Measurements from ENCODE around the gene PARVA. TPM values are rescaled to one million over a fixed set of nuclear protein-coding genes. Genes with fewer than 3 reads are reported as not detected.

PARVA gene
- total RNA-seq, 1 experiment from 2014 or later, result 18.1 TPM

GRCh38 chr11:12377824-12378593, 638 bp downstream of the PARVA start:
- peak overlapping the region; percentile 89 to 95 for H3K4me3 Mint-ChIP-seq
- Histone ChIP-seq H3T11ph (ENCODE audit: low read length) (no peak overlapping the region), H4K8ac (replicated peaks; ENCODE audit: insufficient read length, low read depth, low read length) (no peak overlapping the region), H2BK5ac (ENCODE audit: insufficient read length, low read length) (peak overlapping the region; percentile 2), H3K4me1 (ENCODE audit: insufficient read depth, low read length) (peaks cover 8% of the 10 kb centered on the region; the same call in 1 of the 2 replicates), H3K56ac (ENCODE audit: insufficient read length, low read depth, low read length) (no peak overlapping the region), H3K9ac (ENCODE audit: extremely low read depth, insufficient read length, low read length) (peak overlapping the region; percentile 74), H3K79me2 (ENCODE audit: insufficient read depth, low read length) (0 out of 2 replicates have a peak, but pooled peaks cover 3% of the 10 kb centered on the region), H3K79me1 (ENCODE audit: insufficient read depth, low read depth, low read length, poor library complexity, severe bottlenecking) (no peaks in the 10 kb centered on the region), H3K23ac (ENCODE audit: insufficient read length, low read depth, low read length) (no peak overlapping the region), H3K4ac (ENCODE audit: low read depth, low read length) (no peak overlapping the region; the same call in 1 of the 2 replicates), H3K23me2 (ENCODE audit: insufficient read length, low read depth, low read length, poor library complexity, severe bottlenecking) (peaks cover 8% of the 10 kb centered on the region), H3K4me2 (ENCODE audit: insufficient read depth, insufficient read length, low read length) (peak overlapping the region; percentile 84), H2BK120ac (ENCODE audit: low read depth, low read length, poor library complexity, severe bottlenecking) (no peak overlapping the region), H2BK12ac (ENCODE audit: insufficient read length, low read depth, low read length) (no peak overlapping the region), H3K18ac (ENCODE audit: insufficient read length, low read depth, low read length) (peak overlapping the region; percentile 95), H2BK15ac (ENCODE audit: low read depth, low read length) (no peak overlapping the region), H2BK20ac (ENCODE audit: low read depth, low read length, poor library complexity, severe bottlenecking) (no peak overlapping the region), H2AFZ (ENCODE audit: low read length) (peak overlapping the region; percentile 96), H2AK5ac (ENCODE audit: insufficient read length, low read length) (no peak overlapping the region), H4K20me1 (ENCODE audit: control insufficient read depth, insufficient read depth, insufficient read length) (no peaks in the 10 kb centered on the region), H4K5ac (ENCODE audit: insufficient read length, low read depth, low read length) (peak overlapping the region; percentile 67), H3K9me3 (ENCODE audit: control insufficient read depth, low read depth, low read length) (no peaks in the 10 kb centered on the region), H4K91ac (ENCODE audit: insufficient read length, low read depth, low read length) (no peak overlapping the region), H3K27me3 (ENCODE audit: insufficient read depth, low read length) (peaks cover 4% of the 10 kb centered on the region; the same call in 1 of the 2 replicates), H3K27ac (ENCODE audit: insufficient read length, low read depth, low read length) (peak overlapping the region; percentile 60), H3K14ac (ENCODE audit: insufficient read depth, low read length) (peak overlapping the region; percentile 95)
- H3K27ac Mint-ChIP-seq, result peak overlapping the region; percentile 90 to 99 (median 98)
- peaks cover 8 to 11% of the 10 kb centered on the region in 2 experiments for H3K9me3 Mint-ChIP-seq
- H3K4me1 Mint-ChIP-seq, result peaks cover 21% of the 10 kb centered on the region in 2 experiments
- DNase-seq, result peak; percentile 89
- peaks cover 0 to 12% (median 0%) of the 10 kb centered on the region in 3 experiments; a peak in 3 of 7 replicates for H3K36me3 Mint-ChIP-seq (ENCODE audit: insufficient read depth in 1 of 3, low read depth in 3 of 3)
- no CpG with 5 or more reads among the region's 76 CpGs for WGBS (ENCODE audit: extremely low coverage, insufficient read length, low lambda C conversion rate)
- TF ChIP-seq CTCF (conservative IDR thresholded peaks at IDR 0.05), result no peak; the same call in 2 of the 3 replicates
- peaks cover 26% of the 10 kb centered on the region for H3K27me3 Mint-ChIP-seq (ENCODE audit: low read depth)
